OCI-LY7 (cell line): ENCODE measurements around the gene TACR1. TPM values are rescaled to one million over a fixed set of nuclear protein-coding genes. Genes with fewer than 3 reads are reported as not detected.
A peak's percentile ranks its signal among the peaks of the same experiment; 100 is the strongest.

Source experiments
- BruUV-seq: library from RNA; stranded (reverse); fragments of 400-500 nt; replicated peaks from 2 replicates; lab custom pipeline; 2021; lab: Mats Ljungman, UMichigan
- CTCF ChIA-PET: fragments of 300-600 bp; sonication (Branson Sonifier 250); formaldehyde crosslinking; loops from one replicate; lab custom pipeline; 2022; ENCODE audit warnings: antibody characterized with exemption; ENCODE audit not compliant: unreplicated experiment; lab: Charles Lee
- POLR2A ChIA-PET: fragments of 300-600 bp; sonication (Branson Sonifier 250); formaldehyde crosslinking; loops from one replicate; lab custom pipeline; 2022; ENCODE audit warnings: antibody characterized with exemption; lab: Charles Lee
- DNase-seq: peaks from one replicate; pipeline ENCODE4 v3.0.0-alpha.2; 2015; ENCODE audit warnings: low spot score
- H2AFZ ChIP-seq: fragments of 200-600 bp; sonication (generic), shearing (Covaris generic); 2 replicates; pipeline ENCODE4 v1.6.1; 2014; ENCODE audit warnings: mild to moderate bottlenecking, antibody characterized with exemption, low read length, moderate library complexity
- H3K27ac ChIP-seq: fragments of 200-600 bp; sonication (generic); 2 replicates; pipeline ENCODE4 v1.5.1; 2014; ENCODE audit warnings: mixed run types, low read depth, mild to moderate bottlenecking, moderate library complexity, low read length, inconsistent platforms; ENCODE audit not compliant: poor library complexity, severe bottlenecking
- H3K36me3 ChIP-seq: fragments of 200-600 bp; sonication (generic); 2 replicates; pipeline ENCODE4 v1.6.1; 2014; ENCODE audit warnings: mild to moderate bottlenecking, antibody characterized with exemption, low read length, moderate library complexity, mixed read lengths; ENCODE audit not compliant: insufficient read depth
- H3K4me1 ChIP-seq: fragments of 200-600 bp; sonication (generic); 2 replicates; pipeline ENCODE4 v1.5.1; 2014; ENCODE audit warnings: mild to moderate bottlenecking, low read length; ENCODE audit not compliant: insufficient read depth, poor library complexity, severe bottlenecking
- H3K4me2 ChIP-seq: fragments of 200-600 bp; sonication (generic); 2 replicates; pipeline ENCODE4 v1.6.1; 2014; ENCODE audit warnings: mild to moderate bottlenecking, low read length
- H3K4me3 ChIP-seq: fragments of 200-600 bp; sonication (generic); 2 replicates; pipeline ENCODE4 v1.5.1; 2014; ENCODE audit warnings: mild to moderate bottlenecking, low read depth, low read length; ENCODE audit not compliant: poor library complexity, severe bottlenecking
- H3K79me2 ChIP-seq: fragments of 200-600 bp; sonication (generic); 2 replicates; pipeline ENCODE4 v1.6.1; 2016; ENCODE audit warnings: low read depth, mild to moderate bottlenecking, low read length, moderate library complexity, mixed read lengths; ENCODE audit not compliant: insufficient read depth
- H3K9me2 ChIP-seq: fragments of 200-600 bp; sonication (generic); 2 replicates; pipeline ENCODE4 v1.6.1; 2016; ENCODE audit warnings: mild to moderate bottlenecking, low read length, mixed read lengths; ENCODE audit not compliant: insufficient read depth
- H3K9me3 ChIP-seq: fragments of 200-600 bp; sonication (generic); 2 replicates; pipeline ENCODE4 v1.6.1; 2014; ENCODE audit warnings: mild to moderate bottlenecking, mixed run types, low read length, mixed read lengths
- H4K20me1 ChIP-seq: fragments of 200-600 bp; sonication (generic); 2 replicates; pipeline ENCODE4 v1.6.1; 2014; ENCODE audit warnings: mild to moderate bottlenecking, antibody characterized with exemption, low read length, moderate library complexity, mixed read lengths; ENCODE audit not compliant: insufficient read depth
- EZH2phosphoT487 ChIP-seq: fragments of 200-600 bp; sonication (generic); IDR thresholded peaks from 2 replicates; pipeline ENCODE4 v1.6.1; 2018; ENCODE audit warnings: low read depth, borderline replicate concordance, mild to moderate bottlenecking, mixed run types, antibody characterized with exemption, low read length, moderate library complexity, mixed read lengths
- intact Hi-C: fragments of 100-400 bp; cut with micrococcal nuclease; formaldehyde crosslinking; loops from one replicate; pipeline ENCODE4 v1.10.0; 2022; ENCODE audit not compliant: unreplicated experiment
- total RNA-seq, 2 experiments: library from RNA; depleted of rRNA in 1 of 2; stranded (reverse); fragments of >200 nt in 1 of 2; shearing (Covaris generic) in 1 of 2; gene quantifications; 2 replicates each; pipeline ENCODE4 v1.2.3, GENCODE V29; 2014 to 2022
- TF ChIP-seq, protein P1 (sequence below): fragments of 200-600 bp; sonication (generic); conservative IDR thresholded peaks from 2 replicates; pipeline ENCODE4 v1.5.1; 2014; ENCODE audit warnings: mild to moderate bottlenecking, antibody characterized with exemption, low read length, moderate library complexity, mixed read lengths

Gene TACR1
- total RNA-seq, 2 experiments from 2014 or later, result not detected

DNA sequence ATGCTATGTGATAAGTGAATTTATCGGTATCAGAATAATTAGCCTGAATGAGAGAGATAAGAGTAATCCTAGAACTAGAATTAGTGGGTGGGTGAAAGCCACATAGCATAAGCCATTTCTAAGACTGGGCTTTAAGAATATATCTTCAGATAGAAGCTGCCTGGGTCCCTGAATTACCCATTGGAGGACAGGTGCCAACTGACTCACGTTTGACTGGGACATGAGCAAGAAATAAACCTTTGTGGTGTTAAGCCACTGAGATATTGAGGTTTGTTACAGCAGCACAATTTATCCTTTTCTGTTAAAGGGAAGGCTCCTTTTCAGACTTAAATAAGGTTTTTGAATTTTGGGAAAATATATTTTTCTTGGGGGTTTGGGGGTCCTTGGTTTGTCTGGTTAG, 145.0 kb downstream of the TACR1 start:
- POLR2A ChIA-PET, result interaction anchor here (0.5 kb wide), 1 partner anchor 78 kb away, joined by 3 read pairs; no protein-coding TSS in a partner anchor
- BruUV-seq, result no TSS peak
- no peak for DNase-seq
- Histone ChIP-seq H3K4me3 (no peak overlapping the region), H3K79me2 (no peaks in the 10 kb centered on the region), H3K4me1 (no peaks in the 10 kb centered on the region), H4K20me1 (no peaks in the 10 kb centered on the region), H3K4me2 (no peak overlapping the region), H2AFZ (no peak overlapping the region), H3K36me3 (no peaks in the 10 kb centered on the region), H3K27ac (no peak overlapping the region), H3K9me3 (no peaks in the 10 kb centered on the region), H3K9me2 (no peaks in the 10 kb centered on the region)
- CTCF ChIA-PET, result no interaction called here
- intact Hi-C loops, result no loop called here
- no peak for TF ChIP-seq EZH2phosphoT487
- TF ChIP-seq, protein P1, sequence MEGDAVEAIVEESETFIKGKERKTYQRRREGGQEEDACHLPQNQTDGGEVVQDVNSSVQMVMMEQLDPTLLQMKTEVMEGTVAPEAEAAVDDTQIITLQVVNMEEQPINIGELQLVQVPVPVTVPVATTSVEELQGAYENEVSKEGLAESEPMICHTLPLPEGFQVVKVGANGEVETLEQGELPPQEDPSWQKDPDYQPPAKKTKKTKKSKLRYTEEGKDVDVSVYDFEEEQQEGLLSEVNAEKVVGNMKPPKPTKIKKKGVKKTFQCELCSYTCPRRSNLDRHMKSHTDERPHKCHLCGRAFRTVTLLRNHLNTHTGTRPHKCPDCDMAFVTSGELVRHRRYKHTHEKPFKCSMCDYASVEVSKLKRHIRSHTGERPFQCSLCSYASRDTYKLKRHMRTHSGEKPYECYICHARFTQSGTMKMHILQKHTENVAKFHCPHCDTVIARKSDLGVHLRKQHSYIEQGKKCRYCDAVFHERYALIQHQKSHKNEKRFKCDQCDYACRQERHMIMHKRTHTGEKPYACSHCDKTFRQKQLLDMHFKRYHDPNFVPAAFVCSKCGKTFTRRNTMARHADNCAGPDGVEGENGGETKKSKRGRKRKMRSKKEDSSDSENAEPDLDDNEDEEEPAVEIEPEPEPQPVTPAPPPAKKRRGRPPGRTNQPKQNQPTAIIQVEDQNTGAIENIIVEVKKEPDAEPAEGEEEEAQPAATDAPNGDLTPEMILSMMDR, result no peak

DNA sequence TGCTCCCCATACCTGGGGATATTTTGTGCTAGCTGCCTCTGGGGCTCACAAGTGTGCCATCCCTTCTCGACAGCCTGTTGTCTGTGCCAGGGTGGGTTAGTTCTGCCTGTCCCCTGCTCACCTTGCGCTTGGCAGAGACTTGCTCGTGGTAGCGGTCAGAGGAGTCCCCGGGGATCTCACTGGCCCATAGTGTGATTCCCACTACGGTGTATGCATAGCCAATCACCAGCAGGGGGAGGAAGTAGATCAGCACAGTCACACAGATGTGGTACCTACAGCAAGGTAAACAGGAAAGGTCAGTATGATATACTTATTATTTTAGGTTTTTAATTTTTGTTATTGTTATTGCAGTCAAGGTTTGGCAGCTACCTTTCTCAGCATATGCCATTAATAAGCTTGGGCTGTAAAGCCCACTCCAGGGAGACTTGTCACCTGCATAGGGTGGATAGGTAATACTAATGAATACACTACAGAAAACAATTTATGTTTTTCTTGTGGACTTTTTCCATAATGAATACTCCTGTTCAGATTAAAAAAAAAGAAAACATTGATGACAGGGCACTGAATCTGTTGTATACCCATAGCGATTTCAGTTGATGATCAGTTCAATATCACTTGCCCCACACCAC, 145.7 kb downstream of the TACR1 start:
- intact Hi-C loops, result no loop called here
- Histone ChIP-seq H3K4me1 (no peaks in the 10 kb centered on the region), H3K9me2 (no peaks in the 10 kb centered on the region), H3K4me3 (no peak overlapping the region), H3K9me3 (no peaks in the 10 kb centered on the region), H3K36me3 (no peaks in the 10 kb centered on the region), H3K27ac (no peak overlapping the region), H4K20me1 (no peaks in the 10 kb centered on the region), H3K4me2 (no peak overlapping the region), H3K79me2 (no peaks in the 10 kb centered on the region), H2AFZ (no peak overlapping the region)
- DNase-seq, result peak; percentile 55
- CTCF ChIA-PET, result no interaction called here
- POLR2A ChIA-PET, result no interaction called here
- TF ChIP-seq, protein P1, result peak; percentile 77
- no peak for TF ChIP-seq EZH2phosphoT487
- no TSS peak for BruUV-seq

DNA sequence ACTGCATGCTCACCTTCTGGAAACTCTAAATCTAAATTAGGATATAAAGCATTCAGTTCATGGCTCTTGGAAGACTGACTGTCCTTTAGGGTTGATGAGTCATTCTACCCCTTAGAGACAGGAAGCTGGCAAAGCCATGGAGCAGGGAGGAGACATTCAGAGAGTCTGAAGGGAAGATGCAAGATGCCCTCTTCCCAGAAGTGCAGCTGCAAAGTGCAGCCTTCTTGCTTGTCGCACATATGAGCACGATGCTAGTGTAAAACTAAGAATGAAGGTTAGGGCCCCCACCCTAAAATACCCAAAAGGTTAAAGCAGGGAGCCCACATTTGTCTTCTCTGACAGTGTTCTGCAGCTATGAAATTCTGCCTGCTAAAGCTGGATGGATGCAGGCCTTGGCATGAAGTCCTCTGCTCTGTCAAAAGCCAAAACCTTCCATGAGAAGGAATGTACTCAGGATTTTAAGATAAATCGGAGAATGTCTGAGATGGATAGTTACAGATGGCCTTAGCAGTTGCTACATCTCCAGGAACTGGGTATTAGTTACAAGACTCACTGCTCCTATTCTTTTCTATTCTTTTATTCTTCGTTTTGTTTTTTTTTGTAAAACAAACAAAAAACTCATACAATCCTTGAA, 151.2 kb downstream of the TACR1 start:
- no peak overlapping the region for H3K27ac ChIP-seq
- H2AFZ ChIP-seq, result no peak overlapping the region
- H3K4me1 ChIP-seq, result no peaks in the 10 kb centered on the region
- no peak overlapping the region for H3K4me3 ChIP-seq
- no peaks in the 10 kb centered on the region for H3K36me3 ChIP-seq
- POLR2A ChIA-PET, result interaction anchor here (0.7 kb wide), 1 partner anchor 18 kb away, joined by 3 read pairs; no protein-coding TSS in a partner anchor
- no peaks in the 10 kb centered on the region for H3K9me3 ChIP-seq
- TF ChIP-seq, protein P1, result no peak
- no peak for DNase-seq
- H3K4me2 ChIP-seq, result no peak overlapping the region
- BruUV-seq, result no TSS peak
- H3K79me2 ChIP-seq, result no peaks in the 10 kb centered on the region
- no peaks in the 10 kb centered on the region for H3K9me2 ChIP-seq
- intact Hi-C loops, result no loop called here
- CTCF ChIA-PET, result no interaction called here
- no peaks in the 10 kb centered on the region for H4K20me1 ChIP-seq
